Measurements from ENCODE around the gene RNASE4. TPM values are rescaled to one million over a fixed set of nuclear protein-coding genes. Genes with fewer than 3 reads are reported as not detected.
A peak's percentile ranks its signal among the peaks of the same experiment; 100 is the strongest.

The RNASE4 gene
- total RNA-seq, 1 donor: 18.1 TPM

- no peak for TF ChIP-seq CTCF (IDR thresholded peaks at IDR 0.05; ENCODE audit: extremely low read depth, low read depth, low read length)
- H3K4me2 ChIP-seq (ENCODE audit: insufficient read depth, low read length): no peak overlapping the region
- DNase-seq (ENCODE audit: insufficient read length, low spot score, missing footprints): no peak
These were observed 8.3 kb upstream of the RNASE4 start for GRCh38 chr14:20676072-20676471.

GRCh38 chr14:20679907-20680306 lies 4.5 kb upstream of the RNASE4 start:
- no peak for DNase-seq (ENCODE audit: insufficient read length, low spot score, missing footprints)
- no peak overlapping the region for H2AFZ ChIP-seq (ENCODE audit: low read length)
- H3K79me2 ChIP-seq (ENCODE audit: insufficient read depth, low read length): no peaks in the 10 kb centered on the region
- no peaks in the 10 kb centered on the region for H4K20me1 ChIP-seq (ENCODE audit: insufficient read depth, low read length)
- no peak overlapping the region for H3K4me3 ChIP-seq (ENCODE audit: insufficient read depth, low read length)
- no peaks in the 10 kb centered on the region for H3K36me3 ChIP-seq (ENCODE audit: insufficient read depth, low read length)
- no peak for TF ChIP-seq CTCF (IDR thresholded peaks at IDR 0.05; ENCODE audit: extremely low read depth, low read depth, low read length)
- H3K4me2 ChIP-seq (ENCODE audit: insufficient read depth, low read length): no peak overlapping the region
- peaks cover 2% of the 10 kb centered on the region for H3K27me3 ChIP-seq (ENCODE audit: insufficient read depth, low read length)
- H3K9me3 ChIP-seq (ENCODE audit: low read depth, low read length): no peaks in the 10 kb centered on the region
- no peak overlapping the region for H3K27ac ChIP-seq (ENCODE audit: low read depth, low read length)
- peaks cover 14% of the 10 kb centered on the region for H3K4me1 ChIP-seq (ENCODE audit: insufficient read depth, low read length)

More at GRCh38 chr14:20676072-20676471, 8.3 kb upstream of the RNASE4 start:
- H3K27ac ChIP-seq (ENCODE audit: low read depth, low read length): no peak overlapping the region
- no peak overlapping the region for H2AFZ ChIP-seq (ENCODE audit: low read length)
- no peaks in the 10 kb centered on the region for H4K20me1 ChIP-seq (ENCODE audit: insufficient read depth, low read length)
- H3K36me3 ChIP-seq (ENCODE audit: insufficient read depth, low read length): no peaks in the 10 kb centered on the region
- H3K79me2 ChIP-seq (ENCODE audit: insufficient read depth, low read length): no peaks in the 10 kb centered on the region
- peaks cover 2% of the 10 kb centered on the region for H3K27me3 ChIP-seq (ENCODE audit: insufficient read depth, low read length)
- H3K4me3 ChIP-seq (ENCODE audit: insufficient read depth, low read length): no peak overlapping the region
- no peaks in the 10 kb centered on the region for H3K9me3 ChIP-seq (ENCODE audit: low read depth, low read length)
- H3K4me1 ChIP-seq (ENCODE audit: insufficient read depth, low read length): peaks cover 8% of the 10 kb centered on the region

- Histone ChIP-seq H2AFZ (ENCODE audit: low read length) (peak overlapping the region; percentile 94), H3K79me2 (ENCODE audit: insufficient read depth, low read length) (no peaks in the 10 kb centered on the region), H3K27ac (ENCODE audit: low read depth, low read length) (no peak overlapping the region), H3K9me3 (ENCODE audit: low read depth, low read length) (no peaks in the 10 kb centered on the region), H3K4me3 (ENCODE audit: insufficient read depth, low read length) (peak overlapping the region; percentile 97), H3K4me1 (ENCODE audit: insufficient read depth, low read length) (peaks cover 18% of the 10 kb centered on the region), H4K20me1 (ENCODE audit: insufficient read depth, low read length) (no peaks in the 10 kb centered on the region), H3K4me2 (ENCODE audit: insufficient read depth, low read length) (peak overlapping the region; percentile 88), H3K36me3 (ENCODE audit: insufficient read depth, low read length) (no peaks in the 10 kb centered on the region), H3K27me3 (ENCODE audit: insufficient read depth, low read length) (peaks cover 2% of the 10 kb centered on the region)
- no peak for DNase-seq (ENCODE audit: insufficient read length, low spot score, missing footprints)
- TF ChIP-seq CTCF (IDR thresholded peaks at IDR 0.05; ENCODE audit: extremely low read depth, low read depth, low read length): no peak
These were observed 4.0 kb upstream of the RNASE4 start for GRCh38 chr14:20680363-20680762.

GRCh38 chr14:20680843-20681347 lies 3.5 kb upstream of the RNASE4 start:
- H3K9me3 ChIP-seq (ENCODE audit: low read depth, low read length): no peaks in the 10 kb centered on the region
- no peak for TF ChIP-seq CTCF (IDR thresholded peaks at IDR 0.05; ENCODE audit: extremely low read depth, low read depth, low read length)
- peak overlapping the region; percentile 94 for H2AFZ ChIP-seq (ENCODE audit: low read length)
- no peaks in the 10 kb centered on the region for H3K27me3 ChIP-seq (ENCODE audit: insufficient read depth, low read length)
- H3K4me2 ChIP-seq (ENCODE audit: insufficient read depth, low read length): peak overlapping the region; percentile 88
- peak overlapping the region; percentile 99 for H3K27ac ChIP-seq (ENCODE audit: low read depth, low read length)
- H4K20me1 ChIP-seq (ENCODE audit: insufficient read depth, low read length): no peaks in the 10 kb centered on the region
- no peaks in the 10 kb centered on the region for H3K79me2 ChIP-seq (ENCODE audit: insufficient read depth, low read length)
- H3K36me3 ChIP-seq (ENCODE audit: insufficient read depth, low read length): no peaks in the 10 kb centered on the region
- H3K4me1 ChIP-seq (ENCODE audit: insufficient read depth, low read length): peaks cover 20% of the 10 kb centered on the region
- peak overlapping the region; percentile 97 for H3K4me3 ChIP-seq (ENCODE audit: insufficient read depth, low read length)
- no peak for DNase-seq (ENCODE audit: insufficient read length, low spot score, missing footprints)
